HCT116 (cell line): Measurements from ENCODE around the gene HBE1.

Experiments used
- CEBPB ChIP-seq: IDR thresholded peaks from 2 replicates; pipeline ENCODE4 v1.6.1; 2012; ENCODE audit warnings: low read depth
- CTCF ChIP-seq, 3 experiments: fragments of 200-600 bp in 1 of 3; sonication (generic) in 1 of 3; IDR thresholded peaks in 2 of 3; conservative IDR thresholded peaks in 1 of 3; 2 replicates each; pipeline ENCODE4 v1.5.1; 2012 to 2017; ENCODE audit warnings: low read depth in 2 of 3, low read length in 2 of 3, antibody characterized with exemption in 1 of 3, borderline replicate concordance in 1 of 3, control low read depth in 1 of 3, mild to moderate bottlenecking in 1 of 3, mixed read lengths in 1 of 3, mixed run types in 1 of 3, moderate library complexity in 1 of 3; ENCODE audit not compliant: insufficient read depth in 1 of 3
- EZH2 ChIP-seq: fragments of 200-600 bp; sonication (generic); IDR thresholded peaks from 2 replicates; pipeline ENCODE4 v1.6.1; 2017; ENCODE audit warnings: antibody characterized with exemption, mixed run types
- EZH2phosphoT487 ChIP-seq: fragments of 200-600 bp; IDR thresholded peaks from 2 replicates; pipeline ENCODE4 v1.6.1; 2018; ENCODE audit warnings: antibody characterized with exemption, borderline replicate concordance
- MAX ChIP-seq: IDR thresholded peaks from 2 replicates; pipeline ENCODE4 v1.6.1; 2012
- POLR2A ChIP-seq: IDR thresholded peaks from 2 replicates; pipeline ENCODE4 v1.7.0; 2011; ENCODE audit warnings: borderline replicate concordance; ENCODE audit not compliant: insufficient read depth, insufficient read length; ENCODE audit errors: extremely low read depth
- POLR2AphosphoS5 ChIP-seq: IDR thresholded peaks from 2 replicates; pipeline ENCODE4 v1.6.1; 2011; ENCODE audit warnings: mild to moderate bottlenecking, low read depth, low read length, moderate library complexity
- RAD21 ChIP-seq: IDR thresholded peaks from 2 replicates; pipeline ENCODE4 v1.6.1; 2012; ENCODE audit warnings: low read depth, mild to moderate bottlenecking
- SIN3A ChIP-seq: IDR thresholded peaks from 2 replicates; pipeline ENCODE4 v1.6.1; 2012; ENCODE audit warnings: low read depth
- YY1 ChIP-seq: IDR thresholded peaks from 2 replicates; pipeline ENCODE4 v1.6.1; 2011; ENCODE audit warnings: low read length, low read depth, moderate library complexity, mild to moderate bottlenecking; ENCODE audit not compliant: insufficient replicate concordance; ENCODE audit errors: extremely low read depth
- ZNF274 ChIP-seq: fragments of 200-500 bp; sonication (Bioruptor generic); IDR thresholded peaks from 2 replicates; pipeline ENCODE4 v1.6.1; 2014; ENCODE audit warnings: mild to moderate bottlenecking, low read depth, low read length, inconsistent platforms
- TF ChIP-seq, protein P1 (sequence below): IDR thresholded peaks from 2 replicates; pipeline ENCODE4 v1.6.1; 2012; ENCODE audit warnings: low read depth

GRCh38 chr11:5286351-5286750 lies 16.6 kb upstream of the HBE1 start:
- TF ChIP-seq SIN3A: no peak
- no peak for TF ChIP-seq POLR2A
- no peak for TF ChIP-seq CTCF (IDR thresholded peaks at IDR 0.05 in 2 of 3, conservative IDR thresholded peaks at IDR 0.05 in 1 of 3; ENCODE audit: borderline replicate concordance in 1 of 3, insufficient read depth in 1 of 3, low read depth in 2 of 3, low read length in 2 of 3)
- no peak for TF ChIP-seq EZH2
- TF ChIP-seq MAX: no peak
- no peak for TF ChIP-seq POLR2AphosphoS5
- TF ChIP-seq RAD21: no peak
- TF ChIP-seq YY1: no peak
- TF ChIP-seq, protein P1, sequence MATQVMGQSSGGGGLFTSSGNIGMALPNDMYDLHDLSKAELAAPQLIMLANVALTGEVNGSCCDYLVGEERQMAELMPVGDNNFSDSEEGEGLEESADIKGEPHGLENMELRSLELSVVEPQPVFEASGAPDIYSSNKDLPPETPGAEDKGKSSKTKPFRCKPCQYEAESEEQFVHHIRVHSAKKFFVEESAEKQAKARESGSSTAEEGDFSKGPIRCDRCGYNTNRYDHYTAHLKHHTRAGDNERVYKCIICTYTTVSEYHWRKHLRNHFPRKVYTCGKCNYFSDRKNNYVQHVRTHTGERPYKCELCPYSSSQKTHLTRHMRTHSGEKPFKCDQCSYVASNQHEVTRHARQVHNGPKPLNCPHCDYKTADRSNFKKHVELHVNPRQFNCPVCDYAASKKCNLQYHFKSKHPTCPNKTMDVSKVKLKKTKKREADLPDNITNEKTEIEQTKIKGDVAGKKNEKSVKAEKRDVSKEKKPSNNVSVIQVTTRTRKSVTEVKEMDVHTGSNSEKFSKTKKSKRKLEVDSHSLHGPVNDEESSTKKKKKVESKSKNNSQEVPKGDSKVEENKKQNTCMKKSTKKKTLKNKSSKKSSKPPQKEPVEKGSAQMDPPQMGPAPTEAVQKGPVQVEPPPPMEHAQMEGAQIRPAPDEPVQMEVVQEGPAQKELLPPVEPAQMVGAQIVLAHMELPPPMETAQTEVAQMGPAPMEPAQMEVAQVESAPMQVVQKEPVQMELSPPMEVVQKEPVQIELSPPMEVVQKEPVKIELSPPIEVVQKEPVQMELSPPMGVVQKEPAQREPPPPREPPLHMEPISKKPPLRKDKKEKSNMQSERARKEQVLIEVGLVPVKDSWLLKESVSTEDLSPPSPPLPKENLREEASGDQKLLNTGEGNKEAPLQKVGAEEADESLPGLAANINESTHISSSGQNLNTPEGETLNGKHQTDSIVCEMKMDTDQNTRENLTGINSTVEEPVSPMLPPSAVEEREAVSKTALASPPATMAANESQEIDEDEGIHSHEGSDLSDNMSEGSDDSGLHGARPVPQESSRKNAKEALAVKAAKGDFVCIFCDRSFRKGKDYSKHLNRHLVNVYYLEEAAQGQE: no peak
- TF ChIP-seq EZH2phosphoT487: no peak
- TF ChIP-seq ZNF274: no peak
- no peak for TF ChIP-seq CEBPB
